ENCODE measurements around the gene TCAF1.

DNA sequence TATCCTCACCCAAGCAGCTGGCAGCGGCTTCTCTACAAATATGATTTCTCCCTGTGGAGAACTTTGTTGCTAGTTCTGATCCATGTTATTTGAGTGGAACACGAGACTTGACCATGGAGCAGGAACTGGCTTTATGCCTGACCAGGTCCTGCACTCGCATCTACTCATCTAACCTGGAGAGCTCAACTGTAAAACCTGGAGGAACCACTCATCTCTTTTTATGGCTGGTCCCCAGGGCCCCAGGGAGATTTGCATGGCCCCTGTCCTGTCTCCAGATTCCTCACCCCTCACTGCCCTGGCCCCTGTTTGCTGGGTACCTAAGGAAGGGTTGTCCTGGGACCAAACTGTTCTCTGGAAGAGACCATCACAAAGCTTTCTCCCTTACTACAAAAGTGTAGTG is 16.0 kb downstream of the TCAF1 start:
- TF ChIP-seq CTCF (IDR thresholded peaks at IDR 0.05; ENCODE audit: low read depth, low read length, missing input control): no peak
- no peak for TF ChIP-seq FOXA1 (IDR thresholded peaks at IDR 0.05)
- TF ChIP-seq, protein P1, sequence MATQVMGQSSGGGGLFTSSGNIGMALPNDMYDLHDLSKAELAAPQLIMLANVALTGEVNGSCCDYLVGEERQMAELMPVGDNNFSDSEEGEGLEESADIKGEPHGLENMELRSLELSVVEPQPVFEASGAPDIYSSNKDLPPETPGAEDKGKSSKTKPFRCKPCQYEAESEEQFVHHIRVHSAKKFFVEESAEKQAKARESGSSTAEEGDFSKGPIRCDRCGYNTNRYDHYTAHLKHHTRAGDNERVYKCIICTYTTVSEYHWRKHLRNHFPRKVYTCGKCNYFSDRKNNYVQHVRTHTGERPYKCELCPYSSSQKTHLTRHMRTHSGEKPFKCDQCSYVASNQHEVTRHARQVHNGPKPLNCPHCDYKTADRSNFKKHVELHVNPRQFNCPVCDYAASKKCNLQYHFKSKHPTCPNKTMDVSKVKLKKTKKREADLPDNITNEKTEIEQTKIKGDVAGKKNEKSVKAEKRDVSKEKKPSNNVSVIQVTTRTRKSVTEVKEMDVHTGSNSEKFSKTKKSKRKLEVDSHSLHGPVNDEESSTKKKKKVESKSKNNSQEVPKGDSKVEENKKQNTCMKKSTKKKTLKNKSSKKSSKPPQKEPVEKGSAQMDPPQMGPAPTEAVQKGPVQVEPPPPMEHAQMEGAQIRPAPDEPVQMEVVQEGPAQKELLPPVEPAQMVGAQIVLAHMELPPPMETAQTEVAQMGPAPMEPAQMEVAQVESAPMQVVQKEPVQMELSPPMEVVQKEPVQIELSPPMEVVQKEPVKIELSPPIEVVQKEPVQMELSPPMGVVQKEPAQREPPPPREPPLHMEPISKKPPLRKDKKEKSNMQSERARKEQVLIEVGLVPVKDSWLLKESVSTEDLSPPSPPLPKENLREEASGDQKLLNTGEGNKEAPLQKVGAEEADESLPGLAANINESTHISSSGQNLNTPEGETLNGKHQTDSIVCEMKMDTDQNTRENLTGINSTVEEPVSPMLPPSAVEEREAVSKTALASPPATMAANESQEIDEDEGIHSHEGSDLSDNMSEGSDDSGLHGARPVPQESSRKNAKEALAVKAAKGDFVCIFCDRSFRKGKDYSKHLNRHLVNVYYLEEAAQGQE (IDR thresholded peaks at IDR 0.05): no peak
- no peak for TF ChIP-seq RXRA (IDR thresholded peaks at IDR 0.05)
- no peak for TF ChIP-seq GABPA (IDR thresholded peaks at IDR 0.05 in 1 of 2, conservative IDR thresholded peaks at IDR 0.05 in 1 of 2)
- TF ChIP-seq, protein P2, sequence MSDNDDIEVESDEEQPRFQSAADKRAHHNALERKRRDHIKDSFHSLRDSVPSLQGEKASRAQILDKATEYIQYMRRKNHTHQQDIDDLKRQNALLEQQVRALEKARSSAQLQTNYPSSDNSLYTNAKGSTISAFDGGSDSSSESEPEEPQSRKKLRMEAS (IDR thresholded peaks at IDR 0.05): no peak
- no peak for TF ChIP-seq TAF1 (conservative IDR thresholded peaks at IDR 0.05)
- TF ChIP-seq YY1 (IDR thresholded peaks at IDR 0.05): no peak
- no peak for TF ChIP-seq RAD21 (IDR thresholded peaks at IDR 0.05)
- no peak for TF ChIP-seq ATF3 (IDR thresholded peaks at IDR 0.05)
- TF ChIP-seq ZBTB33 (IDR thresholded peaks at IDR 0.05): no peak
- TF ChIP-seq JUND (IDR thresholded peaks at IDR 0.05): no peak

All from liver (tissue), 3 donors.